Skeletal muscle satellite cell (primary cell): ENCODE results near the gene POP4.

Source experiments
- H3K27me3 ChIP-seq: 2 replicates; pipeline ENCODE4 v1.7.0; 2013; ENCODE audit warnings: low read length; ENCODE audit not compliant: control insufficient read depth, insufficient read depth
- H3K36me3 ChIP-seq: 2 replicates; pipeline ENCODE4 v1.7.0; 2013; ENCODE audit warnings: mild to moderate bottlenecking, control low read depth, low read length; ENCODE audit not compliant: insufficient read depth
- H3K4me1 ChIP-seq: 2 replicates; pipeline ENCODE4 v1.7.0; 2013; ENCODE audit warnings: low read length; ENCODE audit not compliant: control insufficient read depth, insufficient read depth
- H3K4me2 ChIP-seq: 2 replicates; pipeline ENCODE4 v1.7.0; 2013; ENCODE audit warnings: mild to moderate bottlenecking, low read length
- H3K4me3 ChIP-seq: 2 replicates; pipeline ENCODE4 v1.7.0; 2013; ENCODE audit warnings: low read length
- H3K9ac ChIP-seq: 2 replicates; pipeline ENCODE4 v1.7.0; 2013; ENCODE audit warnings: mild to moderate bottlenecking, low read depth, low read length, moderate library complexity
- H3K9me3 ChIP-seq: replicated peaks from 2 replicates; pipeline ENCODE4 v1.7.0; 2013; ENCODE audit warnings: mild to moderate bottlenecking, control low read depth, low read length

Gene POP4

GRCh38 chr19:29596885-29597525, 9.1 kb upstream of the POP4 start:
- Histone ChIP-seq H3K36me3 (no peaks in the 10 kb centered on the region), H3K4me3 (no peak overlapping the region)

GRCh38 chr19:29598036-29598435, 8.0 kb upstream of the POP4 start:
- peaks cover 40% of the 10 kb centered on the region for H3K27me3 ChIP-seq
- H3K4me1 ChIP-seq = no peaks in the 10 kb centered on the region
- H3K36me3 ChIP-seq = no peaks in the 10 kb centered on the region

More at GRCh38 chr19:29596885-29597525, 9.1 kb upstream of the POP4 start:
- Histone ChIP-seq H3K4me1 (no peaks in the 10 kb centered on the region), H3K9ac (no peak overlapping the region), H3K4me2 (no peak overlapping the region), H3K27me3 (peaks cover 49% of the 10 kb centered on the region), H3K9me3 (no peaks in the 10 kb centered on the region)

GRCh38 chr19:29598496-29598895, 7.6 kb upstream of the POP4 start:
- no peak overlapping the region for H3K4me3 ChIP-seq
- no peaks in the 10 kb centered on the region for H3K4me1 ChIP-seq
- no peak overlapping the region for H3K9ac ChIP-seq
- H3K27me3 ChIP-seq = peaks cover 39% of the 10 kb centered on the region
- H3K9me3 ChIP-seq = no peaks in the 10 kb centered on the region
- no peaks in the 10 kb centered on the region for H3K36me3 ChIP-seq
- no peak overlapping the region for H3K4me2 ChIP-seq

More at GRCh38 chr19:29598036-29598435, 8.0 kb upstream of the POP4 start:
- H3K4me3 ChIP-seq = no peak overlapping the region
- H3K9me3 ChIP-seq = no peaks in the 10 kb centered on the region
- no peak overlapping the region for H3K9ac ChIP-seq
- H3K4me2 ChIP-seq = no peak overlapping the region

- Histone ChIP-seq H3K36me3 (no peaks in the 10 kb centered on the region), H3K4me2 (no peak overlapping the region), H3K27me3 (peaks cover 5% of the 10 kb centered on the region), H3K4me3 (no peak overlapping the region), H3K9ac (no peak overlapping the region), H3K9me3 (no peaks in the 10 kb centered on the region), H3K4me1 (peaks cover 9% of the 10 kb centered on the region)
Observed at GRCh38 chr19:29603308-29603707, 2.8 kb upstream of the POP4 start.

GRCh38 chr19:29606420-29606747, 301 bp downstream of the POP4 start:
- Histone ChIP-seq H3K9me3 (no peaks in the 10 kb centered on the region), H3K4me1 (peaks cover 9% of the 10 kb centered on the region), H3K9ac (peak overlapping the region; percentile 91), H3K27me3 (no peaks in the 10 kb centered on the region), H3K36me3 (peaks cover 5% of the 10 kb centered on the region), H3K4me3 (peak overlapping the region; percentile 82), H3K4me2 (peak overlapping the region; percentile 89)

GRCh38 chr19:29609636-29610035, 3.6 kb downstream of the POP4 start:
- no peak overlapping the region for H3K4me2 ChIP-seq
- H3K4me1 ChIP-seq = peaks cover 9% of the 10 kb centered on the region
- H3K36me3 ChIP-seq = peaks cover 32% of the 10 kb centered on the region
- H3K9me3 ChIP-seq = no peaks in the 10 kb centered on the region
- no peak overlapping the region for H3K4me3 ChIP-seq
- H3K9ac ChIP-seq = no peak overlapping the region
- H3K27me3 ChIP-seq = no peaks in the 10 kb centered on the region

- peaks cover 35% of the 10 kb centered on the region for H3K36me3 ChIP-seq
- H3K27me3 ChIP-seq = no peaks in the 10 kb centered on the region
- H3K4me1 ChIP-seq = peaks cover 6% of the 10 kb centered on the region
- H3K9me3 ChIP-seq = no peaks in the 10 kb centered on the region
- H3K4me3 ChIP-seq = no peak overlapping the region
- no peak overlapping the region for H3K9ac ChIP-seq
- H3K4me2 ChIP-seq = no peak overlapping the region
Observed at GRCh38 chr19:29610213-29610573, 4.1 kb downstream of the POP4 start.

- Histone ChIP-seq H3K36me3 (peaks cover 41% of the 10 kb centered on the region), H3K9ac (no peak overlapping the region), H3K4me3 (no peak overlapping the region), H3K9me3 (no peaks in the 10 kb centered on the region), H3K27me3 (no peaks in the 10 kb centered on the region), H3K4me2 (no peak overlapping the region), H3K4me1 (peaks cover 4% of the 10 kb centered on the region)
Observed at GRCh38 chr19:29610574-29611271, 4.6 kb downstream of the POP4 start.

GRCh38 chr19:29612121-29612520, 6.0 kb downstream of the POP4 start:
- no peaks in the 10 kb centered on the region for H3K9me3 ChIP-seq
- no peak overlapping the region for H3K4me3 ChIP-seq
- H3K4me1 ChIP-seq = no peaks in the 10 kb centered on the region
- no peak overlapping the region for H3K9ac ChIP-seq
- H3K36me3 ChIP-seq = peaks cover 45% of the 10 kb centered on the region
- H3K4me2 ChIP-seq = no peak overlapping the region
- no peaks in the 10 kb centered on the region for H3K27me3 ChIP-seq

- H3K4me3 ChIP-seq = no peak overlapping the region
- H3K27me3 ChIP-seq = no peaks in the 10 kb centered on the region
- no peaks in the 10 kb centered on the region for H3K4me1 ChIP-seq
- no peaks in the 10 kb centered on the region for H3K9me3 ChIP-seq
- no peak overlapping the region for H3K9ac ChIP-seq
- H3K4me2 ChIP-seq = no peak overlapping the region
- H3K36me3 ChIP-seq = peaks cover 45% of the 10 kb centered on the region
Observed at GRCh38 chr19:29612801-29613595, 6.9 kb downstream of the POP4 start.

- H3K27me3 ChIP-seq = no peaks in the 10 kb centered on the region
- no peak overlapping the region for H3K9ac ChIP-seq
- H3K4me1 ChIP-seq = no peaks in the 10 kb centered on the region
- no peak overlapping the region for H3K4me3 ChIP-seq
- H3K9me3 ChIP-seq = no peaks in the 10 kb centered on the region
- no peak overlapping the region for H3K4me2 ChIP-seq
- peaks cover 45% of the 10 kb centered on the region for H3K36me3 ChIP-seq
Observed at GRCh38 chr19:29614046-29614445, 8.0 kb downstream of the POP4 start.
